NCI-H2107 treated with DMSO at 0.1 percent for 48 hours (cell line): ENCODE results near the gene ADAMTS7.
"Not testable (repeated sequence)": the region's sequence is repeated elsewhere in the genome, so short reads cannot be mapped to it uniquely, and the experiment has no call there.

Source experiments
- DNase-seq: peaks from one replicate; lab custom pipeline; 2025; ENCODE audit not compliant: unreplicated experiment; lab: John Stamatoyannopoulos, UW

The ADAMTS7 gene, protein sequence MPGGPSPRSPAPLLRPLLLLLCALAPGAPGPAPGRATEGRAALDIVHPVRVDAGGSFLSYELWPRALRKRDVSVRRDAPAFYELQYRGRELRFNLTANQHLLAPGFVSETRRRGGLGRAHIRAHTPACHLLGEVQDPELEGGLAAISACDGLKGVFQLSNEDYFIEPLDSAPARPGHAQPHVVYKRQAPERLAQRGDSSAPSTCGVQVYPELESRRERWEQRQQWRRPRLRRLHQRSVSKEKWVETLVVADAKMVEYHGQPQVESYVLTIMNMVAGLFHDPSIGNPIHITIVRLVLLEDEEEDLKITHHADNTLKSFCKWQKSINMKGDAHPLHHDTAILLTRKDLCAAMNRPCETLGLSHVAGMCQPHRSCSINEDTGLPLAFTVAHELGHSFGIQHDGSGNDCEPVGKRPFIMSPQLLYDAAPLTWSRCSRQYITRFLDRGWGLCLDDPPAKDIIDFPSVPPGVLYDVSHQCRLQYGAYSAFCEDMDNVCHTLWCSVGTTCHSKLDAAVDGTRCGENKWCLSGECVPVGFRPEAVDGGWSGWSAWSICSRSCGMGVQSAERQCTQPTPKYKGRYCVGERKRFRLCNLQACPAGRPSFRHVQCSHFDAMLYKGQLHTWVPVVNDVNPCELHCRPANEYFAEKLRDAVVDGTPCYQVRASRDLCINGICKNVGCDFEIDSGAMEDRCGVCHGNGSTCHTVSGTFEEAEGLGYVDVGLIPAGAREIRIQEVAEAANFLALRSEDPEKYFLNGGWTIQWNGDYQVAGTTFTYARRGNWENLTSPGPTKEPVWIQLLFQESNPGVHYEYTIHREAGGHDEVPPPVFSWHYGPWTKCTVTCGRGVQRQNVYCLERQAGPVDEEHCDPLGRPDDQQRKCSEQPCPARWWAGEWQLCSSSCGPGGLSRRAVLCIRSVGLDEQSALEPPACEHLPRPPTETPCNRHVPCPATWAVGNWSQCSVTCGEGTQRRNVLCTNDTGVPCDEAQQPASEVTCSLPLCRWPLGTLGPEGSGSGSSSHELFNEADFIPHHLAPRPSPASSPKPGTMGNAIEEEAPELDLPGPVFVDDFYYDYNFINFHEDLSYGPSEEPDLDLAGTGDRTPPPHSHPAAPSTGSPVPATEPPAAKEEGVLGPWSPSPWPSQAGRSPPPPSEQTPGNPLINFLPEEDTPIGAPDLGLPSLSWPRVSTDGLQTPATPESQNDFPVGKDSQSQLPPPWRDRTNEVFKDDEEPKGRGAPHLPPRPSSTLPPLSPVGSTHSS (N-terminal part only)

DNA sequence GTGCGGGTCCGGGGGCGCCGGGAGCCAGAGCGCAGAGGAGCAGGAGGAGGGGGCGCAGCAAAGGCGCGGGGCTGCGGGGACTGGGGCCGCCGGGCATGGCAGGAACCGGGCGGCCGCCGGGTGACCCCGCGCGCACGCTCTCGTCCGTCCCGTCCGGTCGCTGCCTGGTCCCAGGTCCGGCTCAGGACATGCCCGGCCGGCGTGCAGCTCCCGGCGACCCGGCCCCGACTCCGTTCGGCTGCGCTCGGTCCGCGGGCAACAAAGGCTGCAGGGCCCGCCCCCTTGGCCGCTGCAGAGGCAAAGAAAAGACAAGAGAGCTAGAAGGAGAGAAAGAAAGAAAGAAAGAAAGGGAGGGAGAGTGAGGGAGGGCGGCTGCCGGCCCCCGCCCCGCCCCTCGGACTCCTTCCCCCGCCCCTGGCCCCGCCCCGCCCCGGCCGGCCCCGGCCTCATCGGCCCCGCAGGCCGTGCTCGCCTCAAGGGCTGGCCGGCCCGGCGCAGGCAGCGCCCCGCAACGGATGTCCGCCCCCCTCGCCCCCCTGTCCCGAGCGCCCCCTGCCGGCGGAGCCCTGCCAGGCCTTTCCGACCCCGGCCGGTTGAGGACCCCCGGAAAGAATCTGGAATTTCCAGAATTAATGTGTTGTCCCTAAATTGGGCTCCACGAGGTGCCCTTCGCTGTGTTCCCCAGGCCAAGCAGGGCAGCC is at the start of gene ADAMTS7:
ADAMTS7 (minus strand) TSS at position 341 of the 701 bp plus-strand sequence; CDS start at position 97, 244 bp downstream.
- DNase-seq = no peak

DNA sequence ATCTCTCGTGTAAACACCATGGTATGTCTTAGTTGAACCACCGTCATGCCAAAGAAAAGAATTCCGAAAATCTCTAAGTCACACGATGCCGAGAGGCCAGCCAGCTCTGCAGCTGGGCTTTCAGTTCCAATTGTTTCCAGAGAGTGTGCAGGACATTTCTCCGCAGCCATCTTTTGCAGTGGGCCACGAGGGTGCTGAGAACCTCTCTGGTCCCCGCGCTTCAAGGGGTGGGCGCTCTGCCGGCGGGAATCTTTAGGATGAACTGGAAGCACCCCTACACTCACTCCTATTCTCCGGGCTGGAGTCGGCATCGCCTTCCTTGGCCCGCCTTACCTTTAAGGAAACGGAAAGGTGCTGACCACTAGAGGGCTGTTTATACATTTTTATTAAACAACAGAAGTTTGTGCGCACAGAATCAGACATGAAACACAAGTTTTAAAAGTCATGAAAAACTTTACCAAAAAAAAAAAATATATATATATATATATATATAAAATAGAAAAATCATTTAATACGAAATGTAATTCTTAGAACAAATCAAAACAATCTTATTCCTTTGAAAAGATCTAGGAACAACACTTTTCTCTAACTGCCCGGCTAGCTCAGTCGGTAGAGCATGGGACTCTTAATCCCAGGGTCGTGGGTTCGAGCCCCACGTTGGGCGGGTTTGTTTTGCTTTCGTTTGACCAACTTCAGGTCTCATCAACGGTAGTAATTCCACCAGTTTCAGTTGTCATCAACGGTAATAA is 48.9 kb upstream of the ADAMTS7 start:
- DNase-seq = no peak

- no peak for DNase-seq
These were observed 44.5 kb upstream of the ADAMTS7 start for GRCh38 chr15:78855746-78856145.

- no peak for DNase-seq
These were observed 43.6 kb upstream of the ADAMTS7 start for GRCh38 chr15:78854833-78855372.

DNA sequence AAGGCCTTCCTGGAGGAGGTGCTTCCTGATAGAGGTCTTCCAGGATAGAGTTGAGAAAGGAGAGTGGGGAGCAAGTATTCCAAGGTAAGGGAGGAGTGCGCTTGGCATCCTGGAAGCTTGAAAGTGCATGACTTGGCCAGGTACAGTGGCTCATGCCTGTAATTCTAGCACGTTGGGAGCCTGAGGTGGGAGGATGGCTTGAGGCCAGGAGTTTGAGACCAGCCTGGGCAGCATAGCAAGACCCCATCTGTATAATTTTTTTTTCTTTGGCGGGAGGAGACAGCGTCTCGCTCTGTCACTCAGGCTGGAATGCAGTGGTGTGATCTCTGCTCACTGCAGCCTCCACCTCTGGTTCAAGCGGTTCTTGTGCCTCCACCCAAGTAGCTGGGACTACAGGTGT is 42.2 kb upstream of the ADAMTS7 start:
- no peak for DNase-seq

- DNase-seq = no peak
These were observed 39.9 kb upstream of the ADAMTS7 start for GRCh38 chr15:78850941-78851755.

DNA sequence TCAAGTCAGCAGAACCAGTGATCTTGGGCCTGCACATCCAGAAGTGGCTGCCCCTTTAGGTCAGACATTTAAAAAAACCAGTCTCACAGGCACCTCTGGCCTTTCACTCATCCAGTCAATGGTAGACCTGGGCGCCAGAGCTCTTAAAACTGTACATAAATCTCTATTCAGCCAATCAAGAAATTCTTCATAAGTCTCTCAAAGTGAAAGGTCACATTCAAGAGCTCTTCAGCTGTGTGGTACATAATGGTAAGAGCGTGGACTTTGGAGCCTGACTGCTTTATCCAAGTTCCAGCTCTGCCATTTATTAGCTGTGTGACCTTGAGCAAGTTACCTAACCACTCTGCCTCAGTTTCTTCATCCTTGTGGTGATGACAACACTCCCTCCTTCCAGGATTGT is 39.1 kb upstream of the ADAMTS7 start:
- no peak for DNase-seq

DNA sequence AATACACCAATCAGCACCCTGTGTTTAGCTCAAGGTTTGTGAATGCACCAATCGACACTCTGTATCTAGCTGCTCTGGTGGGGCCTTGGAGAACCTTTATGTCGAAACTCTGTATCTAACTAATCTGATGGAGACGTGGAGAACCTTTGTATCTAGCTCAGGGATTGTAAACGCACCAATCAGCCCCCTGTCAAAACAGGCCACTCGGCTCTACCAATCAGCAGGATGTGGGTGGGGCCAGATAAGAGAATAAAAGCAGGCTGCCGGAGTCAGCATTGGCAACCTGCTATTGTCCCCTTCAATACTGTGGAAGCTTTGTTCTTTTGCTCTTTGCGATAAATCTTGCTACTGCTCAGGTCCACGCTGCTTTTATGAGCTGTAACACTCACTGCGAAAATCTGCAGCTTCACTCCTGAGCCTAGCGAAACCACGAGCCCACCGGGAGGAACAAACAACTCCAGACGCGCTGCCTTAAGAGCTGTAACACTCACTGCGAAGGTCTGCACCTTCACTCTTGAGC is 36.2 kb upstream of the ADAMTS7 start:
- DNase-seq = not testable (repeated sequence)

DNA sequence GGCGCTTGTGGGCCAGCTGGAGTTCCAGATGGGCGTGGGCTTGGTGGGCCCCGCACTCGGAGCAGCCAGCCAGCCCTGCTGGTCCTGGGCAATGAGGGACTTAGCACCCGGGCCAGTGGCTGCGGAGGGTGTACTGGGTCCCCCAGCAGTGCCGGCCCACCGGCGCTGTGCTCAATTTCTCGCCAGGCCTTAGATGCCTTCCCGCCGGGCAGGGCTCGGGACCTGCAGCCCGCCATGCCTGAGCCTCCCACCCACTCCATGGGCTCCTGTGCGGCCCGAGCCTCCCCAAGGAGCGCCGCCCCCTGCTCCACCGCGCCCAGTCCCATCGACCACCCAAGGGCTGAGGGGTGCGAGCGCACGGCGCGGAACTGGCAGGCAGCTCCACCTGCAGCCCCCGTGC is 35.6 kb upstream of the ADAMTS7 start:
- DNase-seq = not testable (repeated sequence)

DNA sequence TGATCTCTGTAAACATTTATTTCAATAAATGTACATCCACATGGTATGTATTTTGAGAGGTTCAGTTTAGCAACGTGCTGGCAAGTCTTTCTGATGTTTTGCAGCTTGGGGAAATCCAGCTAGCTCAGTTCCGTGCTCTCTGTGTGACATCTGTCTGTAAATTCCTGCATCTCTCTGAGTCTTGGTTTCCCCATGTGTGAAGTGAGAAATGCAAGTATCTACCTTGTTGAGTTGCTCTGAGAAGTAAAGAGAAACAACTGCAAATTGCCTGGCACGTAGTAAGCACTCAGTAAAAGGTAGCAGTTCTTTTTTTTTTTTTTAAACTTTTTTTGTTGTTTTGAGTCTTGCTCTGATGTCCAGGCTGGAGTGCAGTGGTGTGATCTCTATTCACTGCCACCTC is 31.3 kb upstream of the ADAMTS7 start:
- DNase-seq = no peak

GRCh38 chr15:78841891-78842290 is 30.6 kb upstream of the ADAMTS7 start:
- DNase-seq = no peak

GRCh38 chr15:78841376-78841706 is 30.1 kb upstream of the ADAMTS7 start:
- DNase-seq = no peak

DNA sequence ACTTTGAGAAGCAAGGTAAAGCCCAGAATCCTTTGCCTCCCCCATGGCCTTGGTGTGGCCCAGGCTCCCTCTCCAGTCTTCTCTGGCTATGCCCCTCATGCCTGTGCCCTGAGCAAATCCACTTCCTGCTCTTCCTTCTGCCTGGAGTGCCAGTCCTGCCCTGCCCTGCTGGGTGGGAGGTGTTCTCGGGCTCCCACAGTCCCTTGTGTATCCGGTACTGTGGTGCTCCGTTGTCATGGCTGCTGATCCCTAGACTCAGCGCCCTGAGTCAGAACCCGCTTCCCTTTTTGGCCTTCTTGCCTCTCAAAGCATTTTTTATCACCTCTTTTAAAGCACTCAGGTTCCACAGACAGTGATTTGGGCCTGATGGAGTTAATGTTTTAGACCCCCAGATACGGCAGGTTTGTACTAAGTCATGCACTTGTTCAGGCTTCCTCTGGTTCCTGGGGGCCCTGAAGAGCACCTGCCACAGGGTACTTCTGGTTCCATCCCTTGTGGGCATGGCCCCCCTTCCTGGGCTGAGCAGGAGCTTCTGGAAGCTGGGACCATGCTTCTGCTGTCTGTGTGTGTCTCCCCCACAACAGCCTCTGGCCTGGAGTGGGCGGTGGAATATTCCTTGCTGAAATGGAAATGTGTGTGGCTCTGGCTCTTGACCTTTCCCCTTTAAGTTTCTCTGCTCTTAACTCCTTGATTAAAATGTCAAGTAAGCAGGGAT is 29.6 kb upstream of the ADAMTS7 start:
- no peak for DNase-seq

DNA sequence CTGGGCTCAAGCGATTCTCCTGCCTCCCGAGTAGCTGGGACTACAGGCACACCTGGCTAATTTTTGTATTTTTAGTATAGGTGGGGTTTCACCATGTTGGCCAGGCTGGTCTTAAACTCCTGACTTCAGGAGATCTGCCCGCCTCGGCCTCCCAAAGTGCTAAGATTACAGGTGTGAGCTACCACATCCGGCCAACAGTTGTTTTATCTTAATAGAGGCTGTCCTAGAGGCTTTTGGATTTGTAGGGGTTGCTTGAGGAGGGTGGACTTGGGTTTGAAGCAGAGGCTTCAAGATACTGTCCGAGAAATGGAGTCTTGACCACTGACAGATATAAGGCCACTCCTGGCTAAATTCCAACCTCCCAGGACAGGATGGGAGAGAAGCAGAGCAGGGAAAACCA is 27.9 kb upstream of the ADAMTS7 start:
- DNase-seq = not testable (repeated sequence)

GRCh38 chr15:78838489-78838888 is 27.2 kb upstream of the ADAMTS7 start:
- no peak for DNase-seq

DNA sequence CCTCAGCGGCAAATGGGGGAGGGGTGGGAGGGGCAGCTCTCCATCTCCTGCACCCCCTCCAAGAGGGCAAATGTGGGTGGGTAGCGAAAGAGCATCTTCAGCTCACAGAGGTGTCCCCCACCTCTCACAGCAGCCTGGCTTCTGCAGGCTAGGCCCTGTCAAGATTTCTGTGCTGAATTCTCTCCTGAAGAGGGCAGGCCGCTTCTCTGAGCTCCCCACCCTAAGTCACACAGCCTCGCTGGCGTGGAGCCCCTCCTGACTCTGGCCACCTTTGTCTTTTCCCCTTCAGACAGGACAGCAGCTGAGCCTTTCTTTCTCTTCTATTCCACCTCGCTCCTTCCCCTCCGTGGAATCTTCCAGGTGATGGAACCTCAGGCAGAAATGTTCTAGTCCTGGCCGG is 26.3 kb upstream of the ADAMTS7 start:
- DNase-seq = no peak

GRCh38 chr15:78837131-78837530 is 25.9 kb upstream of the ADAMTS7 start:
- no peak for DNase-seq

DNA sequence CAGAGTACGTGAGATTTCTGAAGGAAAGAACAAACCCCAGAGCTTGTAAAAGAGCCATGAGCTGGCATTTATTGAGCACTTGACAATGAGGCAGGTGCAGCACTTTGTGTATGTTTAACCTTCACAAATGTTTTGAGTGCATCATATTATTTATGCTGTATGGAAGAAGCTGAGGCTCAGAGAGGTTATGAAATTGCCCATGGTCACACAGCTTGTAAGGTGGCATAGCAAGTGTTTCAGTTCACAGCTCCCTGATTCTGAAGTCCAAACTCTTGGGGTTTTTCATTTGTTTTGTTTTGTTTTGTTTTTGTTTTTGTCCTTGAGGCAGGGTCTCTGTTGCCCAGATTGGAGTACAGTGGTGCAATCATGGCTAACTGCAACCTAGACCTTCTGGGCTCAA is 25.1 kb upstream of the ADAMTS7 start:
- DNase-seq = no peak
